H1 (cell line): ENCODE results near the gene ESYT2. TPM values are rescaled to one million over a fixed set of nuclear protein-coding genes. Genes with fewer than 3 reads are reported as not detected.

Source experiments
- CTCF ChIA-PET: fragments of 300-600 bp; sonication (Branson Sonifier 250); formaldehyde crosslinking; loops from one replicate; lab custom pipeline; 2021; ENCODE audit not compliant: partially characterized antibody; lab: Charles Lee
- POLR2A ChIA-PET: fragments of 300-600 bp; sonication (Branson Sonifier 250); formaldehyde crosslinking; loops from one replicate; lab custom pipeline; 2021; ENCODE audit warnings: inconsistent platforms; ENCODE audit not compliant: partially characterized antibody; lab: Charles Lee
- DNase-seq, 2 experiments: peaks; one replicate each; pipeline versions ENCODE4 v3.0.0 to v3.0.0-alpha.2; 2010 to 2022; ENCODE audit warnings: low spot score in 2 of 2, low read depth in 1 of 2, mixed read lengths in 1 of 2
- FAIRE-seq: peaks from 2 replicates; lab custom pipeline; 2011; peaks lifted over from hg19 to GRCh38; lab: Jason Lieb, UNC
- H2AFZ ChIP-seq: 2 replicates; pipeline ENCODE4 v1.8.1; 2012; ENCODE audit warnings: low read length, inconsistent platforms
- H2AK5ac ChIP-seq: 2 replicates; pipeline ENCODE4 v1.6.1; 2013; ENCODE audit warnings: low read depth, low read length
- H2BK120ac ChIP-seq: replicated peaks from 2 replicates; pipeline ENCODE3; 2013; ENCODE audit warnings: low read depth, low read length, inconsistent platforms
- H2BK12ac ChIP-seq: 2 replicates; pipeline ENCODE4 v1.6.1; 2013; ENCODE audit warnings: low read depth, low read length
- H2BK15ac ChIP-seq: 2 replicates; pipeline ENCODE4 v1.6.1; 2013; ENCODE audit warnings: low read length
- H2BK20ac ChIP-seq: 2 replicates; pipeline ENCODE4 v1.6.1; 2013; ENCODE audit warnings: low read length
- H2BK5ac ChIP-seq: 2 replicates; pipeline ENCODE4 v1.6.1; 2013; ENCODE audit warnings: low read depth, low read length
- H3K14ac ChIP-seq: 2 replicates; pipeline ENCODE4 v1.6.1; 2013; ENCODE audit warnings: inconsistent platforms; ENCODE audit not compliant: insufficient read length
- H3K18ac ChIP-seq: 2 replicates; pipeline ENCODE4 v1.6.1; 2013; ENCODE audit warnings: low read length; ENCODE audit errors: extremely low read depth
- H3K23ac ChIP-seq: 2 replicates; pipeline ENCODE4 v1.6.1; 2013; ENCODE audit warnings: inconsistent platforms; ENCODE audit not compliant: insufficient read length
- H3K23me2 ChIP-seq: 2 replicates; pipeline ENCODE4 v1.6.1; 2013; ENCODE audit warnings: low read depth, low read length
- H3K27ac ChIP-seq: 2 replicates; pipeline ENCODE4 v1.6.1; 2011; ENCODE audit warnings: low read depth, low read length, inconsistent platforms
- H3K27me3 ChIP-seq, 4 experiments: replicated peaks in 1 of 4; 1 replicate in 1 of 4; 2 replicates in 3 of 4; pipeline versions ENCODE4 v1.6.1 to v1.8.1; 2011 to 2013; ENCODE audit warnings: low read length in 3 of 4, mild to moderate bottlenecking in 3 of 4, inconsistent platforms in 2 of 4, mixed read lengths in 2 of 4, moderate library complexity in 1 of 4; ENCODE audit not compliant: control insufficient read depth in 3 of 4, insufficient read depth in 3 of 4; ENCODE audit errors: extremely low read depth in 1 of 4
- H3K36me3 ChIP-seq, 4 experiments: 2 replicates each; pipeline versions ENCODE4 v1.6.1 to v1.8.1; 2011 to 2013; ENCODE audit warnings: mild to moderate bottlenecking in 4 of 4, low read length in 3 of 4, moderate library complexity in 2 of 4, control low read depth in 1 of 4, inconsistent platforms in 1 of 4; ENCODE audit not compliant: insufficient read depth in 4 of 4, control insufficient read depth in 2 of 4
- H3K4ac ChIP-seq: replicated peaks from 2 replicates; pipeline ENCODE3; 2013; ENCODE audit warnings: low read length, low read depth, mixed read lengths, inconsistent platforms; ENCODE audit not compliant: insufficient read length
- H3K4me1 ChIP-seq, 4 experiments: replicated peaks in 1 of 4; 1 replicate in 1 of 4; 2 replicates in 3 of 4; pipeline versions ENCODE4 v1.6.1 to v1.8.1; 2011 to 2013; ENCODE audit warnings: low read length in 3 of 4, inconsistent platforms in 2 of 4, mixed read lengths in 1 of 4; ENCODE audit not compliant: insufficient read depth in 4 of 4, control insufficient read depth in 3 of 4
- H3K4me2 ChIP-seq, 2 experiments: 2 replicates each; pipeline versions ENCODE4 v1.6.1 to v1.8.1; 2011 to 2013; ENCODE audit warnings: low read depth in 2 of 2, low read length in 2 of 2, control low read depth in 1 of 2, inconsistent platforms in 1 of 2, mild to moderate bottlenecking in 1 of 2; ENCODE audit not compliant: insufficient read depth in 1 of 2
- H3K4me3 ChIP-seq, 4 experiments: fragments of 200-600, 300-600 bp in 1 of 4; sonication (generic), shearing (Covaris generic), sonication (Bioruptor Twin) in 1 of 4; 2 replicates each; pipeline versions ENCODE4 v1.5.1 to v1.8.1; 2011 to 2016; ENCODE audit warnings: low read length in 4 of 4, low read depth in 3 of 4, control low read depth in 2 of 4, inconsistent platforms in 2 of 4, mild to moderate bottlenecking in 2 of 4, mixed read lengths in 1 of 4, moderate library complexity in 1 of 4; ENCODE audit not compliant: insufficient read depth in 2 of 4; ENCODE audit errors: extremely low read depth in 1 of 4
- H3K56ac ChIP-seq: replicated peaks from 2 replicates; pipeline ENCODE3; 2013; ENCODE audit warnings: low read depth, mild to moderate bottlenecking, mixed read lengths, low read length, inconsistent platforms; ENCODE audit not compliant: insufficient read length
- H3K79me1 ChIP-seq: 2 replicates; pipeline ENCODE4 v1.6.1; 2013; ENCODE audit warnings: low read depth, low read length, control low read depth
- H3K79me2 ChIP-seq, 2 experiments: 2 replicates each; pipeline versions ENCODE4 v1.6.1 to v1.8.1; 2012 to 2013; ENCODE audit warnings: low read length in 2 of 2, mild to moderate bottlenecking in 2 of 2, inconsistent platforms in 1 of 2; ENCODE audit not compliant: insufficient read depth in 2 of 2, control insufficient read depth in 1 of 2
- H3K9ac ChIP-seq, 4 experiments: replicated peaks in 1 of 4; 1 replicate in 1 of 4; 2 replicates in 3 of 4; pipeline versions ENCODE4 v1.6.1 to v1.8.1; 2011 to 2013; ENCODE audit warnings: low read depth in 3 of 4, low read length in 3 of 4, control low read depth in 2 of 4, mild to moderate bottlenecking in 2 of 4, moderate library complexity in 2 of 4, inconsistent platforms in 1 of 4; ENCODE audit errors: extremely low read depth in 1 of 4
- H3K9me3 ChIP-seq, 2 experiments: 2 replicates each; pipeline versions ENCODE4 v1.6.1 to v1.8.1; 2012 to 2013; ENCODE audit warnings: mild to moderate bottlenecking in 2 of 2, moderate library complexity in 2 of 2, control low read depth in 1 of 2, inconsistent platforms in 1 of 2, low read depth in 1 of 2, low read length in 1 of 2, mixed read lengths in 1 of 2; ENCODE audit not compliant: insufficient read depth in 2 of 2
- H4K20me1 ChIP-seq, 2 experiments: replicated peaks in 1 of 2; 2 replicates each; pipeline versions ENCODE3 to v1.8.1; 2011 to 2013; ENCODE audit warnings: inconsistent platforms in 2 of 2, low read length in 2 of 2, mild to moderate bottlenecking in 1 of 2; ENCODE audit not compliant: insufficient read depth in 2 of 2, control insufficient read depth in 1 of 2
- H4K5ac ChIP-seq: 2 replicates; pipeline ENCODE4 v1.6.1; 2013; ENCODE audit warnings: low read length, low read depth, mixed read lengths, inconsistent platforms; ENCODE audit not compliant: insufficient read length
- H4K8ac ChIP-seq: 2 replicates; pipeline ENCODE4 v1.8.0; 2013; ENCODE audit warnings: mild to moderate bottlenecking, moderate library complexity, low read length, inconsistent platforms; ENCODE audit not compliant: insufficient read depth; ENCODE audit errors: extremely low read depth
- H4K91ac ChIP-seq: replicated peaks from 2 replicates; pipeline ENCODE3; 2013; ENCODE audit warnings: low read length, mixed read lengths, inconsistent platforms; ENCODE audit not compliant: insufficient read length
- CBX5 ChIP-seq: fragments of 300-800, 300-1000 bp; sonication (generic); IDR thresholded peaks from 2 replicates; pipeline ENCODE4 v1.7.1; 2016; ENCODE audit warnings: antibody characterized with exemption, low read length, low read depth
- CHD2 ChIP-seq: IDR thresholded peaks from 2 replicates; pipeline ENCODE4 v1.6.1; 2012; ENCODE audit warnings: low read length, improper control_type of control experiment
- GTF2F1 ChIP-seq: IDR thresholded peaks from 2 replicates; pipeline ENCODE4 v1.6.1; 2012; ENCODE audit warnings: low read depth, low read length, improper control_type of control experiment, borderline replicate concordance
- POU5F1 ChIP-seq: IDR thresholded peaks from 2 replicates; pipeline ENCODE4 v1.6.1; 2011; ENCODE audit warnings: low read depth, mild to moderate bottlenecking, low read length, moderate library complexity
- RAD21 ChIP-seq, 2 experiments: IDR thresholded peaks in 1 of 2; conservative IDR thresholded peaks in 1 of 2; 2 replicates each; pipeline ENCODE4 v1.6.1; 2011; ENCODE audit warnings: low read depth in 2 of 2, low read length in 2 of 2, improper control_type of control experiment in 1 of 2, inconsistent platforms in 1 of 2, mild to moderate bottlenecking in 1 of 2, moderate library complexity in 1 of 2
- SIX5 ChIP-seq: IDR thresholded peaks from 2 replicates; pipeline ENCODE4 v1.6.1; 2011; ENCODE audit warnings: mild to moderate bottlenecking, low read depth, low read length
- WGBS, 2 experiments: shearing (Covaris generic) in 1 of 2; methylation state at CpG; one replicate each; pipeline versions ENCODE4 v1.1.6 to v1.1.7; 2013 to 2015; ENCODE audit warnings: low lambda C conversion rate in 2 of 2, mixed read lengths in 2 of 2, inconsistent platforms in 1 of 2, low coverage in 1 of 2, missing lambda C conversion rate in 1 of 2; ENCODE audit not compliant: insufficient replicate concordance in 2 of 2, insufficient coverage in 1 of 2, insufficient read length in 1 of 2; ENCODE audit errors: extremely low coverage in 1 of 2, missing lambda C conversion rate in 1 of 2; 5-methylcytosine and 5-hydroxymethylcytosine counted together
- polyA plus RNA-seq, 7 experiments: library from polyadenylated mRNA; depleted of rRNA in 3 of 7; stranded (reverse) in 5 of 7; unstranded in 2 of 7; fragments of >200 nt in 5 of 7; fragments of 200-250 nt in 2 of 7; gene quantifications; 1 replicate in 5 of 7; 2 replicates in 1 of 7; 4 replicates in 1 of 7; pipeline versions ENCODE4 v1.2.1 to v1.2.3, GENCODE V29; 2011 to 2013; ENCODE audit warnings: missing spikeins in 2 of 7, mixed read lengths in 2 of 7
- total RNA-seq: library from RNA; stranded (reverse); fragmentation: NEBNext Ultra II Directional; extraction: Animal tissue kit (Norgen Biotek cat#: 25700); gene quantifications from 2 replicates; pipeline ENCODE4 v1.2.1, GENCODE V29; 2021

Gene ESYT2
- total and polyA plus RNA-seq, 2 of the 8 experiments (the other 6 are each of a cell fraction or from before 2014, with no cell fraction given), result 27.0 to 37.5 TPM

DNA sequence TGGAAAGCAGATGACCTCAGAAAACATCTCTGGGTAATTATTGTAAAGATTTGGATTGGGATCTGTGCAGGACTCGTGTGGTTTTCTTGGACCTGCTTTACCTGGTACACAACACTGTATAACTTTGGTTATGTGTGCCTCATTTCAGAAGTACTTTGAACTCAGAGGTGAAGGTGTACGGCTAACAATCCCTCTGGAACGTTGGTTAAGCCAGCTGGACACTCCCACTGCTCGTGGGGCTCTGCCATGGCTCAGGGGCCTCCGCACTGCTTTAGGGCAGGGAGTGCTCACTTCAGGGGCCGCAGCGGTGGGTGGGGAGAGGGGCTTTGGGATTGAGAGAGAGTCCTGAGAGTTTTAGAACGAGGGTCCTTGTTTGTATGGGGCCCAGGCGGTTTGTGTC, 40.6 kb upstream of the ESYT2 start:
- WGBS, 2 experiments, result 90% methylated on average over 9 of the region's 9 CpGs; no CpG with 5 or more reads in 1 of the 2 experiments
- Histone ChIP-seq H2BK20ac (no peak overlapping the region), H3K27ac (no peak overlapping the region), H3K79me1 (peaks cover 5% of the 10 kb centered on the region; the same call in 1 of the 2 replicates), H2AFZ (no peak overlapping the region), H3K4me1 (no peaks in the 10 kb centered on the region), H3K79me2 (peaks cover 2 to 32% of the 10 kb centered on the region in 2 experiments; a peak in 2 of 4 replicates), H3K18ac (no peak overlapping the region), H2BK15ac (no peak overlapping the region), H3K9me3 (no peaks in the 10 kb centered on the region), H4K5ac (no peak overlapping the region), H3K56ac (no peak overlapping the region), H3K4ac (no peak overlapping the region), H2BK120ac (no peak overlapping the region), H3K4me3 (no peak overlapping the region), H4K20me1 (peaks cover 2 to 6% of the 10 kb centered on the region in 2 experiments), H3K14ac (no peak overlapping the region), H3K4me2 (no peak overlapping the region), H3K36me3 (peaks cover 4 to 19% (median 11%) of the 10 kb centered on the region in 4 experiments; a peak in 5 of 8 replicates), H4K8ac (no peak overlapping the region), H2BK12ac (no peak overlapping the region), H3K23me2 (no peaks in the 10 kb centered on the region), H2AK5ac (no peak overlapping the region), H4K91ac (no peak overlapping the region), H3K23ac (no peak overlapping the region), H2BK5ac (no peak overlapping the region), H3K27me3 (no peaks in the 10 kb centered on the region), H3K9ac (no peak overlapping the region)
- ChIA-PET POLR2A (no interaction called here), CTCF (interaction anchor here (1.7 kb wide), 1 partner anchor 107 kb away, joined by 6 read pairs; no protein-coding TSS in a partner anchor)
- no peak for DNase-seq
- no peak for FAIRE-seq
- TF ChIP-seq SIX5 (no peak), POU5F1 (no peak), CBX5 (no peak), RAD21 (IDR thresholded peaks at IDR 0.05 in 1 of 2, conservative IDR thresholded peaks at IDR 0.05 in 1 of 2; ENCODE audit: low read depth in 2 of 2, low read length in 2 of 2) (no peak), GTF2F1 (no peak), CHD2 (no peak)
